GM19463 (cell line): ENCODE data around the gene KATNAL2.

ENCODE experiments used
- ATAC-seq: cut with Tn5 transposase; IDR thresholded peaks from one replicate; pipeline ENCODE4 v1.9.1; 2021; ENCODE audit warnings: mild to moderate bottlenecking, moderate library complexity; ENCODE audit not compliant: unreplicated experiment

KATNAL2 gene

DNA sequence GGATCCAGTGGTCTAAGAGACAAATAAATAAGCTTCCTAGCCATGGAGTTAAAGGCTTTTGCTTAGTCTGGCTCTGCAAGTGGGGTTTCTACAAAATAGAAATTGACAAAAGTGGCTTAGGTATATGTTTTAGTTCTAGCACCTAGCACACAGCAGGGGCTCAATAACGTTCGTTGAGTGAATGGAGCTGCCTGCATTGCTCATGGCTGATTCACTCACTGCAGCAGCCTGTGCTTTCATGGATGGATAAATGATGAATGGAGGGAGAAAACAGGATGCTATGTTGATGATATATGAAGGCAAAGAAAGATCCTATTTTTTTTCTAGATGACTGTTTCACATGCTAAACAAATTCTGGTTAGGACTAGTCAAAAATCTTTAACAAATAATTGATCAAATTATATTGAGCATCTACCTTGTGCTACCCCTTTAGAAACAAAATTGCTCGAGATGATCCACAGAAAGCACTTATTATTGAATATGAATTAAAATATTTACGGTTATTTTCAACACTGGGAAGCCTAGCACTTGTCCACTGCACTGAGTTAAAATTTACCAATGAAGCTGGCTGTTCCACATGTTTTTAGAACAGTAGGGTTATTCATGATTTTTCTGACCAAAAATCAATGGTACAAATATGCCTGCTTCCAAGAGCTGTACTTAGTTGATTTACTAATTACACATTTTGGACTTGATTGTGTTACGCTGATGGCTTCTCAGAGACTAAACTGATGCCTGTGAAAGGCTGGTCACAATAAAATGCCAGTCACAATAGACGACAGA, 193.3 kb downstream of the KATNAL2 start:
- ATAC-seq: no peak

- no peak for ATAC-seq
Measured at GRCh38 chr18:47113796-47114540, 196.6 kb downstream of the KATNAL2 start.

GRCh38 chr18:47115205-47115604, 197.8 kb downstream of the KATNAL2 start:
- ATAC-seq: no peak

GRCh38 chr18:47118981-47119380, 201.6 kb downstream of the KATNAL2 start:
- no peak for ATAC-seq

DNA sequence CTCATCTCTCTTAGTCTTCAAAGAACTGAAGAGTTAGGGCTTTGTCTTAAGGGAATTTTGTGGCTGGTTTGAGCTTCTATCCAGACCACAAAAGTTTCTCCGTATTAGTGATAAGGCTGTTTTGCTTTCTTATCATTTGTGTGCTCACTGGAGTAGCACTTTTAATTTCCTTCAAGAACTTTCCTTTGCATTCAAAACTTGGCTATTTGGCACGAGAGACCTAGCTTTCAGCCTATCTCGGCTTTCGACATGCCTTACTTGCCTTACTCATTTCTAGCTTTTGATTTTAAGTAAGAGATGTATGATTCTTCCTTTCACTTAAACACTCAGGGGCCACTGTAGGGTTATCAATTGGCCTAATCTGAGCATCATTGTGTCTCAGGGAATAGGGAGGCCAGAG, 203.0 kb downstream of the KATNAL2 start:
- ATAC-seq: peak; percentile 97

- ATAC-seq: no peak
Measured at GRCh38 chr18:47121146-47121545, 203.7 kb downstream of the KATNAL2 start.

GRCh38 chr18:47141289-47141688, 223.9 kb downstream of the KATNAL2 start:
- no peak for ATAC-seq

- no peak for ATAC-seq
Measured at GRCh38 chr18:47143153-47143552, 225.8 kb downstream of the KATNAL2 start.

GRCh38 chr18:47143899-47144485, 226.6 kb downstream of the KATNAL2 start:
- ATAC-seq: no peak

DNA sequence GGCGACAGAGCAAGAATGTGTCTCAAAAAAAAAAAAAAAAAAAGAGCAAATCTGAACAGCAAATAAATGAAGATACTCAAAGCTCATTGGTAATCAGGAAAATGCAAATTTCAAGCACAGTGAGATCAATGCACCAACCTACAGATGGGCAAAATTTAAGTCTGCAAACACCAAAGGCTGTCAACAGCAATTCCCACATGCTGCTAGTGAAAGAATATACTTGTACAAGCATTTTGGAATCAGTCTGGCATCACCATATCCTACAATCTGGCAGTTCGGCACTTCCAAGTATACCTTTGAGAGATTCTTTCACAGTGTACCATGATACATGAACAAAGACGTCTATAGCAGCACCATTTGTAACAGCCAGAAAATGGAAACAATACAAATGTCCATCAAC, 228.8 kb downstream of the KATNAL2 start:
- ATAC-seq: no peak

- no peak for ATAC-seq
Measured at GRCh38 chr18:47149457-47150028, 232.1 kb downstream of the KATNAL2 start.

DNA sequence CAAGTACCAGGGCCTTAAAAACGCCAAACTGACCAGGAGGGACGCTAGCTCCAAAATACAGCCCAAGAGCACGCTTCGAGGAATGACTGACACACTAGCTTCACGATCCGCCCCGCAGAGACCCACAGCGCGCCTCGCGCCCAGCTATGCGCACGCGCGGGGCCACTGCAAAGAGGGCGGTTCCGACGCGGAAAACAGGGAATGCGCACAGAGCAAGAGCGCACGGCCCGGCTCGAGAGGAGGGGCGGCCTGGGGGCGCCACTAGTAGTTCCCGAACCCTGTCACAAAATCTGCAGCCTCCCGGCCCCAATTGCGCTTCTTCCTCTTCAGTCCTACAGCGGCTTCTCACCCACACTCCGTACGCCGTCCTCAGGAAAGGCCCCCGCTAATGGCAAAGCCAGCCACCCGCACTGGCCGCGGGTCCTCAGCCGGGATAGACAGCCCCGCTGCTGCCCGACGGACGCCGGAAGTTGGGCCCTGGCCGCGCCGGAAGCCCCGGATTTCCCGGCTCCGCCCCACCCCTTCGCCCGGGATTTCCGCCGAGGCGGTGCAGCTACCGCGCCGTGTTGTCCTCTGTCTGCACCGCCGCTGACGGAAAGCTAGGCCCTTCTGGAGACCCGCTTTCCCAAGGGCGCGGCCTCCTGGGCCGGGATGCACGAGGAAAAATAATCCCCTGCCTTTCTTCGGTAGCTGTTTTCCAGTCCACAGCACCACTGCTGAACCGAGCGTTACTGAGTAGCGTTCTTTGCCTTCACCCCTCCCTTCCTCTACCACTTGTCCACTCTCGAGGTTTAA, 232.8 kb downstream of the KATNAL2 start, which contains the start of gene HDHD2:
TSS of gene HDHD2 (minus strand) at position 472 of the 795 bp plus-strand sequence. CDS start 14,061 bp downstream, outside the sequence.
- ATAC-seq: peak; percentile 96

- peak; percentile 3 for ATAC-seq
Measured at GRCh38 chr18:47150824-47151366, 233.5 kb downstream of the KATNAL2 start.

DNA sequence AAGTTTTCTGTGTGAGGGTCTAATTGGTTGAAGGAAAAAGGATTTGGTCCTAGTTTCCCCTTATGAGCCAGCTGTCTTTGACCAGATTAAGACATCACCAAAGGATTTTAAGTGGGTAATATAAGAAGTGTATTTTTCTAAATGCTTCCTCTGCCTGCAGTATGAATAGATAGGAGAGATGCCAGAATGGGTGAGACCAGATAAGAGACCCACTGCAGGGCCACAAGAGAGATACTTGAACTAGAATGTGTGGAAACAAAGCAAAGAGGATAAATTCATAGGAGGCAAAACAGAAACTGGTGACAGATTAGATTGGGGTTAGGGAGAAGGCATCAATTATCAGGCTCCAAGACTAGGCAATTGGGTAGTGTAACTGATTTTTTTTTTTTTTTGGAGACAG, 234.0 kb downstream of the KATNAL2 start:
- ATAC-seq: no peak
